GM23248 (cell line): ENCODE results near the gene ZNF213. TPM values are rescaled to one million over a fixed set of nuclear protein-coding genes. Genes with fewer than 3 reads are reported as not detected.

Experiments
- DNase-seq: peaks from one replicate; pipeline ENCODE4 v3.0.0-alpha.2; 2015
- H2AFZ ChIP-seq: fragments of 200-600 bp; sonication (generic); 2 replicates; pipeline ENCODE4 v1.6.1; 2016; ENCODE audit warnings: antibody characterized with exemption
- H3F3A ChIP-seq: fragments of 200-600 bp; sonication (generic); 2 replicates; pipeline ENCODE4 v1.6.1; 2016; ENCODE audit warnings: mild to moderate bottlenecking, antibody characterized with exemption, mixed run types; ENCODE audit not compliant: insufficient read depth
- H3K27ac ChIP-seq: fragments of 200-600 bp; sonication (generic); 2 replicates; pipeline ENCODE4 v1.5.1; 2016; ENCODE audit warnings: mild to moderate bottlenecking
- H3K27me3 ChIP-seq: fragments of 200-600 bp; sonication (generic); replicated peaks from 2 replicates; pipeline ENCODE4 v1.6.1; 2016; ENCODE audit warnings: mild to moderate bottlenecking; ENCODE audit not compliant: insufficient read depth
- H3K36me3 ChIP-seq: fragments of 200-600 bp; sonication (generic); 2 replicates; pipeline ENCODE4 v1.6.1; 2016; ENCODE audit warnings: low read depth, mild to moderate bottlenecking
- H3K4me1 ChIP-seq: fragments of 200-600 bp; sonication (generic); 2 replicates; pipeline ENCODE4 v1.6.1; 2016; ENCODE audit warnings: mild to moderate bottlenecking; ENCODE audit not compliant: insufficient read depth
- H3K4me2 ChIP-seq: fragments of 200-600 bp; sonication (generic); one replicate; pipeline ENCODE4 v1.6.1; 2016; ENCODE audit warnings: mild to moderate bottlenecking; ENCODE audit not compliant: unreplicated experiment
- H3K4me3 ChIP-seq: fragments of 200-600 bp; sonication (generic); 2 replicates; pipeline ENCODE4 v1.5.1; 2016; ENCODE audit warnings: mild to moderate bottlenecking
- H3K79me2 ChIP-seq: fragments of 200-600 bp; sonication (generic); 2 replicates; pipeline ENCODE4 v1.6.1; 2016; ENCODE audit warnings: mild to moderate bottlenecking; ENCODE audit not compliant: insufficient read depth
- H3K9ac ChIP-seq: fragments of 200-600 bp; sonication (generic); 2 replicates; pipeline ENCODE4 v1.6.1; 2016; ENCODE audit warnings: mild to moderate bottlenecking
- H3K9me2 ChIP-seq: fragments of 200-600 bp; sonication (generic); 2 replicates; pipeline ENCODE4 v1.6.1; 2016; ENCODE audit warnings: mixed run types, mild to moderate bottlenecking, moderate library complexity; ENCODE audit not compliant: insufficient read depth
- H3K9me3 ChIP-seq: fragments of 200-600 bp; sonication (generic); one replicate; pipeline ENCODE4 v1.6.1; 2017; ENCODE audit warnings: low read depth
- H4K20me1 ChIP-seq: fragments of 200-600 bp; sonication (generic); 2 replicates; pipeline ENCODE4 v1.6.0; 2016; ENCODE audit not compliant: insufficient read depth
- EZH2 ChIP-seq: fragments of 200-600 bp; sonication (generic); IDR thresholded peaks from 2 replicates; pipeline ENCODE4 v1.6.1; 2018; ENCODE audit warnings: antibody characterized with exemption, mild to moderate bottlenecking; ENCODE audit not compliant: insufficient read depth, poor library complexity, severe bottlenecking
- EZH2phosphoT487 ChIP-seq: fragments of 200-600 bp; sonication (generic); IDR thresholded peaks from 2 replicates; pipeline ENCODE4 v1.6.1; 2018; ENCODE audit warnings: antibody characterized with exemption, moderate library complexity, mild to moderate bottlenecking, low read depth; ENCODE audit not compliant: insufficient read depth
- WGBS, 2 experiments: methylation state at CpG; one replicate each; pipeline ENCODE4 v1.1.6; 2015 to 2017; ENCODE audit warnings: low lambda C conversion rate in 2 of 2, low coverage in 1 of 2; ENCODE audit errors: missing lambda C conversion rate in 2 of 2; 5-methylcytosine and 5-hydroxymethylcytosine counted together
- in situ Hi-C: fragments of 300-500 bp; cut with MboI; formaldehyde crosslinking; loops from 2 replicates; pipeline ENCODE4 v1.15.0; 2020
- polyA plus RNA-seq: library from polyadenylated mRNA; unstranded; fragments of >200 nt; fragmentation: Nextera tagmentation; extraction: Ambion mirVana; gene quantifications from 2 replicates; pipeline ENCODE4 v1.2.1, GENCODE V29; 2016
- total RNA-seq: library from RNA; depleted of rRNA; stranded (reverse); fragments of >200 nt; shearing (Covaris generic); gene quantifications from 2 replicates; pipeline ENCODE4 v1.2.3, GENCODE V29; 2014

The ZNF213 gene
- total and polyA plus RNA-seq, 2 experiments from 2014 or later: 5.3 to 7.3 TPM

- Histone ChIP-seq H3K27ac (no peak overlapping the region), H3K9me2 (no peaks in the 10 kb centered on the region), H4K20me1 (no peaks in the 10 kb centered on the region), H3K36me3 (no peaks in the 10 kb centered on the region), H3F3A (no peaks in the 10 kb centered on the region), H3K4me3 (no peak overlapping the region), H3K79me2 (no peaks in the 10 kb centered on the region), H2AFZ (no peak overlapping the region), H3K27me3 (no peaks in the 10 kb centered on the region), H3K9me3 (no peaks in the 10 kb centered on the region), H3K9ac (no peak overlapping the region), H3K4me2 (no peak overlapping the region), H3K4me1 (no peaks in the 10 kb centered on the region)
- no peak for TF ChIP-seq EZH2phosphoT487
- no peak for TF ChIP-seq EZH2
- WGBS, 2 experiments: 60 to 63% methylated on average over 15 to 17 of the region's 18 CpGs
- in situ Hi-C loops: no loop called here
- no peak for DNase-seq
Measured at GRCh38 chr16:3144321-3144983, 9.6 kb downstream of the ZNF213 start.

- Histone ChIP-seq H2AFZ (no peak overlapping the region), H3K9me2 (no peaks in the 10 kb centered on the region), H3K9ac (no peak overlapping the region), H3K79me2 (no peaks in the 10 kb centered on the region), H3K9me3 (no peaks in the 10 kb centered on the region), H3F3A (no peaks in the 10 kb centered on the region), H3K4me2 (no peak overlapping the region), H3K27ac (no peak overlapping the region), H4K20me1 (no peaks in the 10 kb centered on the region), H3K27me3 (no peaks in the 10 kb centered on the region), H3K4me3 (no peak overlapping the region), H3K36me3 (no peaks in the 10 kb centered on the region), H3K4me1 (no peaks in the 10 kb centered on the region)
- DNase-seq: no peak
- in situ Hi-C loops: no loop called here
- WGBS, 2 experiments: 71 to 73% methylated on average over 10 of the region's 10 CpGs
- TF ChIP-seq EZH2 (no peak), EZH2phosphoT487 (no peak)
Measured at GRCh38 chr16:3145151-3145550, 10.3 kb downstream of the ZNF213 start.

- DNase-seq: no peak
- in situ Hi-C loops: no loop called here
- TF ChIP-seq EZH2phosphoT487 (no peak), EZH2 (no peak)
- Histone ChIP-seq H2AFZ (no peak overlapping the region), H3F3A (peaks cover under 1% of the 10 kb centered on the region; the same call in 1 of the 2 replicates), H3K4me2 (no peak overlapping the region), H3K79me2 (no peaks in the 10 kb centered on the region), H3K4me3 (no peak overlapping the region), H4K20me1 (no peaks in the 10 kb centered on the region), H3K9me2 (no peaks in the 10 kb centered on the region), H3K27ac (no peak overlapping the region), H3K27me3 (no peaks in the 10 kb centered on the region), H3K36me3 (no peaks in the 10 kb centered on the region), H3K9me3 (no peaks in the 10 kb centered on the region), H3K4me1 (no peaks in the 10 kb centered on the region), H3K9ac (no peak overlapping the region)
- 65 to 80% methylated on average over 9 to 11 of the region's 12 CpGs for WGBS, 2 experiments
Measured at GRCh38 chr16:3145660-3146059, 10.8 kb downstream of the ZNF213 start.

- Histone ChIP-seq H3K79me2 (no peaks in the 10 kb centered on the region), H3K4me1 (no peaks in the 10 kb centered on the region), H3K9me2 (no peaks in the 10 kb centered on the region), H2AFZ (no peak overlapping the region), H3K27me3 (no peaks in the 10 kb centered on the region), H3K9me3 (no peaks in the 10 kb centered on the region), H3K4me3 (no peak overlapping the region), H3F3A (peaks cover 10% of the 10 kb centered on the region; the same call in 1 of the 2 replicates), H3K4me2 (no peak overlapping the region), H4K20me1 (no peaks in the 10 kb centered on the region), H3K27ac (no peak overlapping the region), H3K9ac (no peak overlapping the region), H3K36me3 (no peaks in the 10 kb centered on the region)
- in situ Hi-C loops: no loop called here
- TF ChIP-seq EZH2: no peak
- no peak for TF ChIP-seq EZH2phosphoT487
- no peak for DNase-seq
- 82 to 83% methylated on average over 16 of the region's 16 CpGs for WGBS, 2 experiments
Measured at GRCh38 chr16:3147046-3147756, 12.4 kb downstream of the ZNF213 start.

GRCh38 chr16:3147757-3148104, 12.9 kb downstream of the ZNF213 start:
- Histone ChIP-seq H3K79me2 (no peaks in the 10 kb centered on the region), H3K36me3 (no peaks in the 10 kb centered on the region), H4K20me1 (no peaks in the 10 kb centered on the region), H3K9me2 (no peaks in the 10 kb centered on the region), H2AFZ (no peak overlapping the region), H3K4me1 (no peaks in the 10 kb centered on the region), H3K9ac (no peak overlapping the region), H3F3A (peaks cover 15% of the 10 kb centered on the region; the same call in 1 of the 2 replicates), H3K4me2 (no peak overlapping the region), H3K9me3 (no peaks in the 10 kb centered on the region), H3K27me3 (no peaks in the 10 kb centered on the region), H3K4me3 (no peak overlapping the region), H3K27ac (no peak overlapping the region)
- in situ Hi-C loops: no loop called here
- WGBS, 2 experiments: 86 to 95% methylated on average over 5 of the region's 5 CpGs
- TF ChIP-seq EZH2 (no peak), EZH2phosphoT487 (no peak)
- DNase-seq: no peak
